ENCODE results near the gene ATP1A3. TPM values are rescaled to one million over a fixed set of nuclear protein-coding genes. Genes with fewer than 3 reads are reported as not detected.

ATP1A3 gene
- total RNA-seq, 4 donors from 2014 or later = not detected

- intact Hi-C loops (cut with DNase I; ENCODE audit: low total_unique reads) = no loop called here
- peak; percentile 52 to 95 for DNase-seq (ENCODE audit: low spot score in 2 of 2)
- 3 to 5% methylated on average over 12 of the region's 12 CpGs for WGBS, 2 donors
- H3K4me3 ChIP-seq (ENCODE audit: low read depth, poor library complexity, severe bottlenecking) = no peak overlapping the region
- TF ChIP-seq CTCF (IDR thresholded peaks at IDR 0.05) = peak in 1 of 3 donors; percentile 95
- no peak for TF ChIP-seq POLR2A (IDR thresholded peaks at IDR 0.05)
Measured at GRCh38 chr19:41951686-41952172, 42.3 kb downstream of the ATP1A3 start.

GRCh38 chr19:41947091-41947490 is 46.9 kb downstream of the ATP1A3 start:
- no peak overlapping the region for H3K4me3 ChIP-seq (ENCODE audit: low read depth, poor library complexity, severe bottlenecking)
- WGBS, 2 donors = 88 to 89% methylated on average over 3 of the region's 3 CpGs
- DNase-seq (ENCODE audit: low spot score in 2 of 2) = no peak
- intact Hi-C loops (cut with DNase I; ENCODE audit: low total_unique reads) = loop anchor here (5.0 kb wide), 1 partner anchor 75 kb away; no protein-coding TSS in a partner anchor
- no peak for TF ChIP-seq POLR2A (IDR thresholded peaks at IDR 0.05)
- no peak for TF ChIP-seq CTCF (IDR thresholded peaks at IDR 0.05)

DNA sequence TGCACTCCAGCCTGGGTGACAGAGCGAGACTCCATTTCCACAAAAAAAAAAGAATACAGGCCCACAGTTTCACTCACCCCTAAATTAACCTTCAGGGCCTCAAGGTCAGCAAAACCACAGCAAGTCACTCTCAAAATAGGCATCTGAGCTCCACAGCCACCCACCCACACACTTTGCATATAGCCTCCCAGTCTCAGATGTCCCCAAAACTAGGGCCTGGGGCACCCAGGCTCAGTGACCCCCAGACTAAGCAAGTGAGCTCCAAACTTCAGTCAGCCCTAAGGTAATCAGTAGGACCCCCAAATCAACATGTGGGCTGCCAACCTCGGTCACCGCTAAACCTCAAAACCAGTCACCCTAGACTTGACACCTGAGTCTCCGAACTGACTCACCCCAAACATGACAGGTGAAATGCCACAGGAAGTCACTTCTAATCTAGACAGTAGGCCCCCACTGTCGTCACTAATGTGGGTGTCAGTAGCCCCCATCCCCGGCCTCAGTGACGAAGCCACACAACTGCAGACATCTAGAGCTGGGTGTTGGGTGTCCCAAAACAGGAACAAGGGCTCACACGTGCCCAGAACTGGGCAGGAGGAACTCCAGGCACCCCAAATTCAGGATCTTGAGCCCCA is 48.8 kb downstream of the ATP1A3 start:
- no peak for TF ChIP-seq CTCF (IDR thresholded peaks at IDR 0.05)
- no peak for TF ChIP-seq POLR2A (IDR thresholded peaks at IDR 0.05)
- intact Hi-C loops (cut with DNase I; ENCODE audit: low total_unique reads) = loop anchor here (5.0 kb wide), 1 partner anchor 73 kb away; no protein-coding TSS in a partner anchor
- WGBS, 2 donors = 90 to 98% methylated on average over 8 of the region's 8 CpGs
- H3K4me3 ChIP-seq (ENCODE audit: low read depth, poor library complexity, severe bottlenecking) = no peak overlapping the region
- DNase-seq (ENCODE audit: low spot score in 2 of 2) = no peak

- no peak for DNase-seq (ENCODE audit: low spot score in 2 of 2)
- H3K4me3 ChIP-seq (ENCODE audit: low read depth, poor library complexity, severe bottlenecking) = no peak overlapping the region
- intact Hi-C loops (cut with DNase I; ENCODE audit: low total_unique reads) = no loop called here
- WGBS, 2 donors = 34 to 65% methylated on average over 2 of the region's 2 CpGs
- TF ChIP-seq CTCF (IDR thresholded peaks at IDR 0.05) = no peak
- TF ChIP-seq POLR2A (IDR thresholded peaks at IDR 0.05) = no peak
Measured at GRCh38 chr19:41944336-41944735, 49.7 kb downstream of the ATP1A3 start.

- TF ChIP-seq POLR2A (IDR thresholded peaks at IDR 0.05) (no peak), CTCF (IDR thresholded peaks at IDR 0.05) (no peak)
- no peak for DNase-seq (ENCODE audit: low spot score in 2 of 2)
- no peak overlapping the region for H3K4me3 ChIP-seq (ENCODE audit: low read depth, poor library complexity, severe bottlenecking)
- intact Hi-C loops (cut with DNase I; ENCODE audit: low total_unique reads) = no loop called here
- WGBS, 2 donors = 88 to 91% methylated on average over 9 of the region's 9 CpGs
Measured at GRCh38 chr19:41941410-41942202, 52.4 kb downstream of the ATP1A3 start.

Data from lower leg skin (tissue), 4 donors.